ENCODE measurements around the gene KCNS1.

The KCNS1 gene

DNA sequence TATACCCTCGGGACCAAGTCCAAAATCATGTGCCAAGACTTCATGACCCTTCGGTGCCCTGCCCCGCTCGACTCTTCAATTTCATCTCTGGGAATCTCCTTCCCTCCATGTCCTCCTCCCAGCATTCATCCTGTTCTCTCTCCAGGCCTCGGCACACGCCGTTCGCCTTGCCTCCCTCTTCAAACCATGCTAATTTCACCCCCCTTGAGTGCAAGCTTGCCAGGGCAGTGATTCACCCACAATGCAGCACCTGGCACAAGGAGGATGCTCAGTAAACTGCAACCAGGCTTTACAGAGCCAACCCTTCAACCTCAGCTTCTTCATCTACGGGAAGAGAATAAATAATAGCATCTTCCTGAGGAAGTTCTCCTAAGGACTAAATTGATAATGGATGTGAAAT lies 4.1 kb downstream of the KCNS1 start:
- no peak for DNase-seq (ENCODE audit: low spot score)

DNA sequence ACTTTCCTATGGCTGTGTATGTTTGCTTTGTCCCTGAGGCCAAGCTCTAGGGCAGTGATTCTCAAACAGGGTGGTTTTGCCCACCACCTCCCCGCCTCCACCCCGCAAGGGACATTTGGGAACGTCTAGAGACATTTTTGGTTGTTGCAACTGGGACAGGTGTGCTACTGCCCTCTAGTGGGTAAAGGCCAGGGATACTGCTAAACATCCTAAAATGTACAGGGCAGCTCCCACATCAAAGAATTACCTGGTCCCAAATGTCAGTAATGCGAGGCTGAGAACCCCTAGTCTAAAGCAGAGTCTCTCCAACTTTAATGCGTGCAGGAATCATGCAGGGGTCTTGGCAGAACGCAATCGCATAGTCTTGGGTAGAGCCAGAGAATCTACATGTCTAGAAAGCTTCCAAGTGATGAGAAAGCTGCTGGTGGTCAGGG lies 5.1 kb downstream of the KCNS1 start:
- peak; percentile 74 for TF ChIP-seq CTCF (IDR thresholded peaks at IDR 0.05; ENCODE audit: extremely low read depth, missing control alignments)
- DNase-seq (ENCODE audit: low spot score): peak; percentile 81

More for the DNA sequence above, 4.1 kb downstream of the KCNS1 start:
- TF ChIP-seq CTCF (IDR thresholded peaks at IDR 0.05; ENCODE audit: extremely low read depth, missing control alignments): no peak

DNA sequence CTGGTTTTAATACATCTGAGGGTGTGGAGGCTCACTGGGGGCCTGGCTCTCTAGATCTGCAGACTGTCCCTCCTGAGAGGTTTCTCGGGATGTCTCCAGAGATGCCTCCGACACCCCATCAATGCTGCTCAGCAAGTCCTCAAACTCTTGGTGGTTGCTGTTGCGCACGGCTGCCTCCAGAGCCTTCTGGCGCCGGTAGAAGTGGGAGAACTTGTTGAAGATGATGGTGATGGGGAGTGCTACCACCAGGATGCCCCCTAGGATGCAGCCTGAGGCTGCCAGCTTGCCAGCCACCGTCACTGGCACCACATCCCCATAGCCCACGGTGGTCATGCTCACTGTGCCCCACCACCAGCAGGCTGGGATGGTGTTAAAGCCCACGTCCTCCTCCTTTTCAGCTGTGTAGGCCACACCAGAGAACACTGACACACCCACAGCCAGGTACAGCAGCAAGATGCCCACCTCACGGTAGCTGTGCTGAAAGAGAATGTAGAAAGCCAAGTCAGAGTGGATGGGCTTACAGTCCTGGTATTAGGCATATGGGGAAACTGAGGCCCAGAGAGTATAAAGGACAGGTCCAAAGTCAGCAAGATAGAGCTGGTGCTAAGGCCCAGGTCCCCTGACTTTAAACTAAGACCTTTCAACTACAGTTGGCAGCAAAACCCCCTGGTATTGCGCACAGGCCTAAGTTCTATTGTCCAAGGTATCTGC lies 5.9 kb downstream of the KCNS1 start:
- no peak for DNase-seq (ENCODE audit: low spot score)
- no peak for TF ChIP-seq CTCF (IDR thresholded peaks at IDR 0.05; ENCODE audit: extremely low read depth, missing control alignments)

DNA sequence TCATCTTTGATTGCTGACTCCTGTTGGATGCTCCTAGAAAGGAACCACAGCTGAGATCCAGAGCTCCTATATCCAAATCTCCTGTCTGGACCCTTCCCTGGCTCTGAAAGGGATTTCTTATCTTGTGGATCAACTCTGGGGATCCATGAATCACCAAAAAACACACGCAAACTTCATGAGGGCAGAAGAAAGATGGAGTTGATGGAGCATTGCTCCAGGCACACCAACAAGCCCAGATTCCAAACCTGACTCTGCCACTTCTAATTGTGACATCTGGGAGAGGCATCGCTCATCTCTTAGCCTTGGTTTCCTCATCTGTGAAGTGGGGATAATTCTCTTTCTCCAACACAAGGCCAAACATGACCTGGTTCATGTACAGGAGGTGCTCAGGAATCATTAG lies 6.7 kb downstream of the KCNS1 start:
- no peak for TF ChIP-seq CTCF (IDR thresholded peaks at IDR 0.05; ENCODE audit: extremely low read depth, missing control alignments)
- no peak for DNase-seq (ENCODE audit: low spot score)

DNA sequence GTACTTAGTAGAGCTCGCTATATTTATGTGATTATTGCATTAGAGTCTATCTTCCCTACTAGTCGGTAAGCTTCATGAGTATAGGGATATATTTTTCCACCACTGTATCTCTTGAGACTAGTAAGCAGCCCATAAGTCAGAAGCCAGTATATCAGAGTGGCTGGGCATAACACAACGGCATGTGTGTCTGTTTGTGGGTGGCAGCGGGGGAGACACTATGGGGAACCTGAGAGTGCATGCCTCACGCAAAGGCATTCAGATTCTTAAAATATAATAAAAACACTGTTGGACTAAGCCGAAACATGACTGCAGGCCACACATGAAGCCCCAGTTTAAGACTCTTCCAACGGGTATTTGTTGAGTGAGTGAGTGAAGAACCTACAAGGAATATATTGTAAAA lies 8.0 kb downstream of the KCNS1 start:
- no peak for DNase-seq (ENCODE audit: low spot score)
- no peak for TF ChIP-seq CTCF (IDR thresholded peaks at IDR 0.05; ENCODE audit: extremely low read depth, missing control alignments)

GRCh38 chr20:45091366-45091765 lies 9.6 kb downstream of the KCNS1 start:
- no peak for TF ChIP-seq CTCF (IDR thresholded peaks at IDR 0.05; ENCODE audit: extremely low read depth, missing control alignments)
- no peak for DNase-seq (ENCODE audit: low spot score)

DNA sequence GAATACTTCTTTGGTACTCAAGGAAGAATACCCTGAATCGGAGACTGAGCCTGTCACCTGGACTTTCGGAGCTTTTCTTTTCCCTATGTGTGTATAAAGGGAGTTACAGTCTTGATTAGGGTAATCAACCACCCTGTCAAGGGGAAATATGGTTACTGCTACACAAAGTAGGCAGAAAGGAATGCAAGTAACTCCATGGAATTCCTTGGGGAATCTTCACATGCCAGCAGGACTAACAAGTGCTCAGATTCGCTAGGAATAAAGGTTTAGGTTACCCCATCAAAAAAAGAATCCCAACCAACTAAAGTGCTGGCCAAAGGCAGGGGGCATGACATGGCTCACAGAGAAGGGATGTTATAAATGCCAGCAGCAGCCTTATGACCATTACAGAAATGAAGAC lies 10.4 kb downstream of the KCNS1 start:
- DNase-seq (ENCODE audit: low spot score): no peak
- TF ChIP-seq CTCF (IDR thresholded peaks at IDR 0.05; ENCODE audit: extremely low read depth, missing control alignments): no peak
